NCI-H1436 treated with DMSO at 0.1 percent for 48 hours (cell line): Measurements from ENCODE around the gene WDR48.
A peak's percentile ranks its signal among the peaks of the same experiment; 100 is the strongest.
"Not testable (repeated sequence)": the region's sequence is repeated elsewhere in the genome, so short reads cannot be mapped to it uniquely, and the experiment has no call there.

ENCODE experiments used
- DNase-seq: peaks from one replicate; lab custom pipeline; 2025; lab: John Stamatoyannopoulos, UW

Gene WDR48

DNA sequence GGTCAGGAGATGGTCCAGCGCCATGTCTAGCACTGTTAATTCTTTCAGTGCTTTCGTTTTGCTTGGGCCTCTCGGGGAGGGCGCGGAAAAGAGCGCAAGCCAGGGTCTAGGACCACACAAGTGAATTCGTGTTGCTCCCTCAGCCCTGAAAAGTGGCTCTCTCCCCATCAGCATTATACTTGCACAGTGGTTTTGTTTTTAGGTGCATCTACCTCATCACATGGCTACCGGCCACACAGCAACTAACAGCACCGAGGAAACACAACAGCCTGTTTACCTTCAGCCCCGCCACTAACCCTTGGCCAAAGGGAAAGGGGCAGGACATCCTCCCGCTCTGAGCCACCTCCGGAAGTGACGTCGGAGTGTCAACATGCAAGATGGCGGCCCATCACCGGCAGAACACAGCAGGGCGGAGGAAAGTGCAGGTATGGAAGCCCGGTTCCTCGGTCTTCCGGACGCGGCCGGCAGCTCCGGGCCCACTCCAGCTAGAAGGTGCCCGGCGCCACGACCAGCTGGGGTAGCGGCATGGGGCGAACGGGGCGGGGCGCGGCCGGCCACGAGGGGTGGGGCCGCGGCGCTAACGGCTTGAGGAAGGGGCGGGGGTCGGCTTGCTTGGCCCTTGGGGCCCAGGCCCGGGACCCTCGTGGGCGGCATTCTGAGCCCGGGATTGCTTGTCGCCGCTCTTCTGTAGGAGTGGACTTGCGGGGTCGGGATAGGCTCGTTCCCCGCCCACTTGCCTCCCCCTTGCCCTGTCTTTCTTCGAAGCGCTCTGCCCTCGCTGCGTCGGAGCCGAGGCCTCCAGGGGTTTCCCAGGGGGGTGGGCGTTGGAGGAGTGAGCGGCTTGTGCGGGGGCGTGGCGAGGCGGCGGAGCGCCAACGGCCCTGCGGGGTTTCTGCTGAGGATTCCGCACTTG is at the start of gene WDR48, which contains the start of gene SCN11A:
WDR48 (plus strand) TSS at position 368 of the 913 bp plus-strand sequence; CDS start at position 378, 10 bp downstream.
SCN11A (minus strand) TSS at position 296 of the 913 bp plus-strand sequence. CDS start 101,582 bp downstream, outside the sequence.
- DNase-seq = peak; percentile 17

DNA sequence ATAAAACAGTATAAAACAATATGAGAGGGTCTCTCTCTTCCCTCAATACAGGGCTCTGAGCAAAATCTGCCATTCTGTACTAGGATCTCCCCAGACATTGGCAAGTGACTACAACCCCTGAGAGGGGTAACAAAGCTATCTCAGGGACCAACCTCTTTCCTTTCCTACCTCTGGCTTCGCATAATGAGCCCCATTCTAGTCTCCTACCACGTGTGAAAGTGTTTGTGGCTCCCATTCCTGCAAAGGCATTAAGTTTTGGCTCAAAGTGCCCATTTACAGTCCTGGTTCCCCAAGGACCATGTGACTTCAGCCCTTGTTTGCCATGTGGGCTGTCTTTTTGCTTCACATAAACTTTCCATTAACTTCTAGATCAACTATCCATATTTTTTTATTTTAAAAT is 46.5 kb upstream of the WDR48 start:
- DNase-seq = no peak

DNA sequence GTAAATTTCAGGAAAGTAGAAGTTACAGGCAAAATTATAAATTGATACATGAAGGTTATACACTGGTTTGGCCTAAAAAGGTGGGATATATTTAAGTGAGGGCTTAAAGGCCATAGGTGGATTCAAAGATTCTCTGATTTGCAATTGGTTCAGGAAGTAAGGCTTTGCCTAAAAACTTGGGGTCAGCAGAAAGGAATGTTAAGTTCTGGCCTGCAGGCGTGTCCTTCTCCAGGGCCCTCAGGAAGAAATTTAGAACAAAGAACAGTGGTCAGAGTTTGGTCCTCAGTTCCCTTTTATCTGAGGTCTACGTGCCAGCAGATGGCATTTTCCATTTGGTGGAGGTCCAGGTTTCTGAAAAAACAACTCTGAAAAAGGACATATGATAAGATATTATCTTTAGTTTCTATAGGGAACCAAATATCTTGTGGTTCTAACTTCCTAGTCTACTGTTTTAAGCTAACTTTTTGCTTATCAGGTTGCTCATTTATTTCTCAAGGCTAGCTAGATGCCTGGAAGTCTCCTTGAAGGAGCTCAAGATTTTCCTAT is 40.6 kb upstream of the WDR48 start:
- DNase-seq = no peak

DNA sequence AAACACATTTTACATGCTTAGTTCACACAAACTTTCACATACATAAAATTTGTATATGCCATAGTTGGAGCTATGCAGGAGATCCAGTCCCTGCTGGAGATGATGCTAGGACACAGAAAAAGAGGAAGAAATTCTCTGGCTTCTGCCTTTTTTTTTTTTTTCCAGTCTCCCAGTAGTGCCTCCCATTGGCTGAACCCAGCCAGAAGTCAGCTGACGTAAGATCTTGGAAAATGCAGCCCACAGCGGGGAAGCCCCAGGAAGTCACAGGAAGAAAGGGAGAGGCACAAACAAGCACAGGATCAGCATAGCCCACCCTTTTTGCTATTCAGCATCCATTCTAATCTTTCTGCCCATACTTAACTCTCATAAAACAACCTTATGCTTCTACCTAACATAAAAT is 38.5 kb upstream of the WDR48 start:
- DNase-seq = no peak

DNA sequence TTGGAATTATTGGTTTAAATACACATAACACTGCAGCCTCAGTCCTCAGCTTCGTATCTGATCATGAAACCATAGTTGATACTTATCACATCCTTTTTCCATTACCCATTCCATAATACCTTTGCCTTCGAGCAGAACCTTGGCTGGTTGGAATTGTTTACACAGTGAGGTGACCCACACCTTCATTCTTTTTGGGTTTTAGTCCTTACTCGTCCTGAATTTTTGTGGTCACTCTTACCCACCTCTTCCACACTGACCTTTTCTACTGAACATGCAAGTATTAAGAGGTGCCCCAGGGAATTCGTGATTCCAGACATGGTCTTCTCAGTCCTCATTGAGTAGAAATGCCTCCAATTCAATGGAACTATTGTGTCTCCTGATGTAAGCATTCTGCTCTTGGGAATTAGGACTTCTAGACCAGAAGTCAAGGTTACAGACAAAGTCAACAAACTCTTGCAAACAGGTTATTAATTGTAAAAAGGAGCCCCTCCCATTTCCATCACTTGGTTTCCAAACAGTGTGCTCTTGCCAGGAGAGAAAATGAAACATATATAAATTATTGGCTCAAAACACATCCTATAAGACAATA is 37.8 kb upstream of the WDR48 start:
- DNase-seq = no peak

DNA sequence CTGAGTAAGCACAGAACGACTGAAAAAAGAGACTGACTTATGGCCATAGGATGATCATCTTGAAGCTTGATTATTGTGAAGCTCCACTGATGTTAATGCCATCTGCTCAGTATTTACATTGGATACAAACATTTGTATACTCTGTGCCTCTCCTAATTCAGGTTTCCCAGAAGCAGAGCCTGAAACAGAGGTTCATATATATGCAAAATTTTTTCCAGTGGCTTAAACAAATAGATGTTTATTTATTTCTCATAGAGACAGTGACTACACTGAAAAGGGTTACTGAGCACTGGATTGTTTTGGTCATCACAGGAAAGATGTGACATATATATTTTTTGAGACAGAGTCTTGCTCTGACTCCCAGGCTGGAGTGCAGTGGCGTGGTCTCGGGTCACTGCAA is 36.4 kb upstream of the WDR48 start:
- DNase-seq = no peak

DNA sequence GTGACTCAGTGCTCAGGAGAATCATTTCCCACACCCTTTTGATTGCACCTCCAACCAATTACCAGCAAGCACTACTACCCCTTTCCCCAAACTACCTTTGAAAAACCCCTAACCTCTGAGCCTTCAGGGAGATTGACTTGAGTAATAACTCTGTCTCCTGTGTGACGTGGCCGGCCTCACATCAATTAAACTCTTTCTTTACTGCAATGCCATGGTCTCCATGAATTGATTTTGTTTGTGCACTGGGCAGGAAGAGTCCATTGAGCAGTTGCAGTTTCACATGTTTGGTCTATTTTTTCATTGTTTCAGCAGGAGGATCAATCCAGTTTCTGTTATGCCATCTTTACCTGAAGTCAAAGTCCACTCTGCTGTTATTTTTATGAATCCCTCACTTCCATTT is 32.5 kb upstream of the WDR48 start:
- DNase-seq = no peak

DNA sequence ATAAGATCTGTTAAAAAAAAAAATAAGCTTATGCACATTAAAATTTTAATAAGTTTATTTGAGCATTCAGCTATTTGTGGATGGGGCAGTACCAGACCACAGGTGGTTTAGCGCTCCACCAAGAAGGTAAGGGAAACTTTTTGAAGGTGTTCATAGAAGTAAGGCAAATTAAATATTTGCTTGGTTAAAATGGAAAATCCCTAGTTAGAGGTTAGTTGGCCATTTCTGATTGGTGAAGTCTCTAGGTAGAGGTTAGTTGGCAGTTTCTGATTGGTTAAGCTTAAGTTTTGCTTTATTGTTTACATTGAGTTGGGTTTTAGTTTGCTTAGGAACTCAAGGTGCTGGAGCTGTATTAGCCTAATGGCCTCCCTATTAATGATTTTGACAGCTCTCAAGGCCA is 30.8 kb upstream of the WDR48 start:
- DNase-seq = no peak

DNA sequence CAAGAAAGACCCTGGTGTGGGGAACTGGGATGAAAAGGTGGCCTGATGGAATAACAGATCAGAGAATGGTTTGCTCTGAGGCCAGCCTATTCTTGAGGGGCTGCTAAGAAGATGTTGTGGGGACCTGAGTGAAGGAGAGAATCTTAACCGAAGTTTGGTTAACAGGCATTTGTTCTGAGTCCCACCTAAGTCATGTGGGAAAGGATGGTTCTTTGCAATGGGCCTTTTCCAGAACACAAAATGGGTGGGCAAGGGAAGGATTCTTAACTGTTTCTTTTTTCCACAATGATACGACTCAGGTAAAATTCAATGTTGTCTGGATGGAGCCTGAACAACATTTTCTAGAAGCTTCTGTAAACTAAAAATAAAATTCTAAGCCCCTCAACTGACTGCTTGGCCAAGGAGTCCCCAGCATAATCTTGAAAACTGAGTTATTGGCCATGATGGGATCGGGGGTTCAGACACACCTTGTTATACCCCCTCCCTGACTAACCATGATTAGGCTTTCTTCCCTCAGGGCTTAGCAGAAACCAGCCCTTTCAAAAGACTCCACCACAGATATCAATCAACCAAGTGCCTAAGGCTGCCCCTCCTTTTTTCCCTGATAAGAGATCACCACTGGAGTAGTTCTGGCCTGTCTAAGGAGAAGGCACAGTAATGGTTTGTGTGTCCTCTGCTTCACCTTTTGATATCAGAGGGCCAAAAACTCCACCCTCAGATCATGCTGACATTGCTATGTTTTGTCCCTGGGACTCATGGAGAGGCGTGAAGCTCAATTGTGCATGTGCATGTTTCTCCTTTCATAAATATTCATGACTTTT is 30.1 kb upstream of the WDR48 start:
- DNase-seq = no peak

DNA sequence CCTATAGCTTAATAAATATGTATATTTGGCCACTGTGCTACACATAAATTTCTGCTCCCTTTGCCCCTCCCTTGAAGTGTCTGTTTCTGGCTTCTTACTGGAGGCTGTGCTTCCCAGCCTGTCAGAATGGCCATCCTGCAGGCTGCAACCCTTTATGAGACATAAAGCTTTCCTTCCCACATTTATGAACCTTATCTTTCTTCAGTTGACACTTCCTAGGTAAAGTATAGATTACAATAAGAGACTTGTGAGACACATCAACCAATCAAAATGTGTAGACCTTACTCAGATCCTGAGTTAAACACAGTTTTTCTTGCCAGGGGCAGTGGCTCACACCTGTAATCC is 29.6 kb upstream of the WDR48 start:
- no peak for DNase-seq

DNA sequence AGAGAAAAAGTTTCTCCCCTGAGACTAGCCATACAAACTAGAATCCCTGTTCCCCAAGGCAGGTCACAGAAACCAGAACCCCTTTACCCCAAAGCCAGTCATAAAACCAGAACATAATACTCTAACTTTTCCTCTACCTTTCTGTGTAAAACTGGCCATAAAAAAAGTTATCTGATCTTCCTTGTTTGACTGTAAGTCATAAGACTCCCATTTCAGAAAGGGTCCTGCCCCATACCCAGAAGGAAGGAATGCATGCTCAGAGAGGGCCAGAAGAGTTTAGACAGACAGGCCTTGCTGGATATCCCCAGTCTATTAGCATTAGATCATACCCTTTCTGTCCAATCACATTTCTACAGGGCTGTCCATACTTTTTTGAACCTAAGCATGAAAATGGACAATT is 27.3 kb upstream of the WDR48 start:
- no peak for DNase-seq

DNA sequence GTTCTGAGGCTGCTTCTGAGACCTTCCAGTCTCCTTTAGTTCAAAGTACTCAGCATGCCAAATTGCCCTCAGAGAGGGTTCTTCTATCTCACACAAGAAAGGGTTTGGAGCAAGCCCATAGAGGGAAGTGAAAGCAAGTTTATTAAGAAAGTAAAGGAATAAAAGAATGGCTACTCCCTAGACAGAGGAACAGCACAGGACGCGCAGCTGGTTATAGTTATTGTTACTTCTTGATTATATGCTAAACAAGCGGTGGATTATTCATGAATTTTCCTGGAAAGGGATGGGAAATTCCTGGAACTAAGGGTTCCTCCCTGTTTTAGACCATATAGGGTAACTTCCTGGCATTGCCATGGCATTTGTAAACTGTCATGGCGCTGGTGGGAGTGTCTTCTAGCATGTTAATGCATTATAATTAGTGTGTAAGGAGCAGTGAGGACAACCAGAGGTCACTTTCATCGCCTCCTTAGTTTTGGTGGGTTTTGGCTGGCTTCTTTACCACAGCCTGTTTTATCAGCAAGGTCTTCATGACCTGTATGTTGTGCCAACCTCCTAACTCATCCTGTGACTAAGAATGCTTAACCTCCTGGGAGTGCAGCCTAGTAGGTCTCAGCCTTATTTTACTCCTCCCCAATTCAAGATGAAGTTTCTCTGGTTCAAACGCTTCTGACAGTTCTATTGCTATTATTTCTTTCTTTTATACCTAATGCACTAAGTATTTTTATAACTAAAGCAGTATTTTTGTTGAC is 26.4 kb upstream of the WDR48 start:
- no peak for DNase-seq

DNA sequence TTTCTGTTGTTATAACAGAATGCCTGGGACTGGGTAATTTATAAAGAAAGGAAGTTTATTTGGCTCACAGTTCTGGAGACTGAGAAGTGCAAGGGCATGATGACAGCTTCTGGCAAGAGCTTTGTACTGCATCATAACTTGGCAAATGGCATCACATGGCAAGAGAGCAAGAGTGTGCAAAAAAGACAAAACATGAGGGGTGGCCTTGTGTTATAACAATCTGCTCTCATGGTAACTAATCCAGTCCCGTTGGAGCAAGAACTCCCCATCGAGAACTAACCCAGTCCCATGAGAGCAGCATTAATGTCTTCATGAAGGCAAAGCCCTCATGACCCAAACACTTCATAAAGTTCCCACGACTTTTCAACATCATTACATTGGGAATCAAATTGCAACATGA is 23.3 kb upstream of the WDR48 start:
- DNase-seq = no peak

DNA sequence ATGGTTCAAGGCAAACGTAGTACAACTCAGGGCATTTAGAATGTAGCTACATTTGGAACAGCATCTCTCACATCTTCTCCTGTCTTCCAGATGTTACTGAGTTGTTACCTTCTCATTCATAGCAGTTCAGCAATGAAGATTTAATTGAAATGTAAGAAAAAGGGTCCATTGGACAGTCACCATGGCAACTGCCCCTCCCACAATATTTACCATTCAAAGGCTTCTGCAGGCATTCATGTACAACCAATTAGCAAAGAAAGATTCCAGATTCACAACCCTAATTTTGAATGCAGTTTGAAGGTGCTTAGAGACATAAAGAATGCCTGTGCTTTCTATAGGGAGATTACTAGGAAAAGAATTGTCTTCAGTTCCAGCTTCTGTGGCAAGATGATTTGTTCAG is 22.3 kb upstream of the WDR48 start:
- DNase-seq = no peak

DNA sequence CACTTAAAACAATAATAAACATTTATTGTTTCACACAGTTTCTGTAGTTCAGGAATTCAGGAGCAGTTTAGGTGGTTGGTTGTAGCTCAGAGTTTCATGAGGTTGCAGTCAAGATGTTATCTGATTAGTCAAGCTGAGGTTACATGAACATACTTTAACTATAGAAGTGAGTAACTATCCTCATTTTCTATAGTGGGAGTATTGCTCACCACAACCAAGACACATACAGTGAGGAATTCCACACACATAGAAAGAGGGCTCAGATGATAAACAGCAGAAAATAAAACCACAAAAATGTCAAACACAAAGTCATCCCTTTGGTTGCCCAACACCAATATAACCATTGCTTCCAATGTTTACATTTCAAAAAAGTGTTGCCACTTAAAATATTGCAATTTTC is 13.7 kb upstream of the WDR48 start:
- DNase-seq = no peak

DNA sequence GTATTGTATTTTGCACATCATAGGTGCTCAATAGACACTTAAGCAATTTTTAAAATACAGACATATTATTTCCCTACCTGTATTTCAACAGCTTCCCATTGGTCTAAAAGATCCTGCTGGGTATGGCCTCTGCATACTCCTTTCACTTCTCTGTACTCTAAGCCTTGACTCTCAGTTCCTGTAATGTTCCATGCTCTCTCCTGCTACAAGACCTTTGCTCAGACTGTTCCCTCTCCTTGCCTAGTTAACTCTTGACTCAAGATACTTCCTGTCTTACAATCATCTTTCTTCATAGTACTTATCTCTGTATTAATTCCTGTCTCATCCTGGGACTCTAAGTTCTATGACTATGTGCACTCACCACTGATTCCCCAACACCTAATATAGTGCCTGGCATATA is 1.8 kb upstream of the WDR48 start:
- DNase-seq = no peak

DNA sequence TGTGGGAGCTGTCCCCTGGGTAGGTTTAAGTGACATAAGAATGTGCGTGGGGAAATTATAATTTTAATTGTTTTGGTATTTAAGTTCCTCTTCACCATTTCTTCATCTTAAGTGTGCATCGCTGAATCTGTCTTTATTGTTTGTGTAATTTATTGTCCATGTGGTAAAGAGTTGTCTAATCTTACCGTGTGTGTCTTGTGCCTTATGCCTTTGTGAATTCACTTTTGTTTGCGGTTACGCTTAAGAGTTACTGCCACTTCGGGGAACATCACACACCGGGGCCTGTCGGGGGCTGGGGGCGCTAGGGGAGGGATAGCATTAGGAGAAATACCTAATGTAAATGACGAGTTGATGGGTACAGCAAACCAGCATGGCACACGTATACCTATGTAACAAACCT is 767 bp downstream of the WDR48 start:
- DNase-seq = no peak

DNA sequence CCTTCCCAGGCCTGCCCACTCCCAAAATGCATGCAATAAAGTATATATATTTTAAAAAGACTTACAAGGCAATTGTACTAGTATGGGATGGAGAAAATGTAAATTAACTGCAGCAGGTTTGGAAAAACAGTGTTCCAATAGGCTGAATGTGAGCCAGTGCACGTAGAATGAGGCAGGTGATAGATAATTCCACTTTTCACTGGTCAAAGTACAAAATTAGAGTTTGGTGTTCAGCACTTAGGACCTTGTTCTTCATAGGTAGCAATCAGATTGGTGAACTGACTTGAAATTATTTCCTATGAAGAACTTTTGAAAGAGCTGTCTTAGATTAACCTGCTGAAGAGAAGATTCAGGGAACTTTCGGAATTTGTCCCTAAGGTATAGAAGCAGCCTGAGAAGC is 1.9 kb downstream of the WDR48 start:
- DNase-seq = no peak

DNA sequence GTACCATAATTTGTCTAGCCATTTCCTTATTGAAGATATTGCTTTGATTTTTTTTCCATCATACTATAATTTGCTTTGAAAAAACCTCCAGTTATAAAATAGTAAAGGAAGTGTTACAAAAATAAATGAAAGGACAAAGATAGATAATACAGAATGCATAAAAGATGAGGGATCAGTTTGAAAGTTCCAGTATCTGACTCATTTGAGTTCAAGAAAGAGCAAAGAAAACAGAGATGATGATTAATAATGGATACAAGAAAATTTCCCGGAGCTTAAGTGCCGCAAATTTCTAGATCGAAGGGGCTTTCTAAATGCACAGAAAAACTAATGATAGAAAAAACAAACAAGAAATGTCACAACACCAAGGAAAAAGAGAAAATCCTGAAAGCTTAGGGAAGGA is 4.3 kb downstream of the WDR48 start:
- DNase-seq = no peak

DNA sequence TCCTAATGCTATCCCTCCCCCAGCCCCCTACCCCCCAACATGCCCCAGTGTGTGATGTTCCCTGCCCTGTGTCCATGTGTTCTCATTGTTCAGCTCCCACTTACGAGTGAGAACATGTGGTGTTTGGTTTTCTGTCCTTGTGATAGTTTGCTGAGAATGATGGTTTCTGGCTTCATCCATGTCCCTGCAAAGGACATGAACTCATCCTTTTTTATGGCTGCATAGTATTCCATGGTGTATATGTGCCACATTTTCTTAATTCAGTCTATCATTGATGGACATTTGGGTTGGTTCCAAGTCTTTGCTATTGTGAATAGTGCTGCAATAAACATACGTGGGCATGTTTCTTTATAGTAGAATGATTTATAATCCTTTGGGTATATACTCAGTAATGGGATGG is 9.4 kb downstream of the WDR48 start:
- DNase-seq = not testable (repeated sequence)

DNA sequence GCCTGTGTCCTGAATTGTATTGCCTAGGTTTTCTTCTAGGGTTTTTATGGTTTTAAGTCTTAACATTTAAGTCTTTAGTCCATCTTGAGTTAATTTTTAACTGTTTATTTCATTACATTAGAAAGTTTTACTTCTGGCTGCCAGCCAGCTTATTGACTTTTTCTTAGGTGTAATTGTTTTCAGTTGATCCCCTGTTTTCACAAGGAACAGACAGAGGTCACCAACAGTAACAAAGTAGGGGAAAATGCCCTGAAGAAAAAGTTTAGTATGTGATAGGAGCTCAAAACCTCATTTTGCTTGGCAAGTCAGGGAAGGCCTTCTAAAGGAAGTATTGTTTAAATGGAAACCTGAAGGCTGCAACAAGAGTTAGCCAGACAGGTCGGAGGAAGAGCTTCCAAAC is 10.4 kb downstream of the WDR48 start:
- no peak for DNase-seq

DNA sequence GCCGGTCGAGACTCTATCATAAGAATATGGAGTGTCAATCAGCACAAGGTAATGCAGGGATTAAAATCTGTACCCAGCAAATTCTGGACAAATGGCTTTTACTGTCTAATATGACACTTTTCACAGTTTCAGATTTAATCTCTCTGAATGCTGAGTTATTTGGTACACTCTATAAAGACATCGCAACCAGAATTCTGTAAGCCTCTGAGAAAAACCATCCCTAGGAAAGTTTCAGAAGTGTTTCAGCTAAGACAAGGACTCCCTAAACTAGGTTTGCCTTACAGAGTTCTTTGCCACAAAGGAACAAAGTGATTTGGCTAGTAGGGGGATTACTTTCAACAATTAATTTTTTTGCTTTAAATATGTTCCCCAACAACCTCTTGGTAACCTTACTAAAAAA is 11.3 kb downstream of the WDR48 start:
- DNase-seq = no peak
